OCI-LY7 (cell line): Measurements from ENCODE around the gene TNIK.

ENCODE experiments used
- CTCF ChIP-seq: fragments of 200-600 bp; sonication (generic); conservative IDR thresholded peaks from 2 replicates; pipeline ENCODE4 v1.5.1; 2014; ENCODE audit warnings: mild to moderate bottlenecking, antibody characterized with exemption, low read length, moderate library complexity, mixed read lengths
- EZH2phosphoT487 ChIP-seq: fragments of 200-600 bp; sonication (generic); IDR thresholded peaks from 2 replicates; pipeline ENCODE4 v1.6.1; 2018; ENCODE audit warnings: low read depth, borderline replicate concordance, mild to moderate bottlenecking, mixed run types, antibody characterized with exemption, low read length, moderate library complexity, mixed read lengths

GRCh38 chr3:171416666-171417065 is 43.5 kb downstream of the TNIK start:
- TF ChIP-seq CTCF: no peak
- TF ChIP-seq EZH2phosphoT487: no peak
